ENCODE results near the gene BGLAP. TPM values are rescaled to one million over a fixed set of nuclear protein-coding genes. Genes with fewer than 3 reads are reported as not detected.

The BGLAP gene
- total and polyA plus RNA-seq, 8 donors, result 0.60 to 4.8 (median 1.2) TPM

GRCh38 chr1:156289857-156290256 lies 47.9 kb downstream of the BGLAP start:
- Histone ChIP-seq H3K27ac (no peak overlapping the region), H3K4me3 (no peak overlapping the region), H3K9me3 (no peaks in the 10 kb centered on the region), H3K36me3 (no peaks in the 10 kb centered on the region), H3K27me3 (no peaks in the 10 kb centered on the region), H3K4me1 (peaks cover 0 to 4% (median 3%) of the 10 kb centered on the region in 3 donors)
- DNase-seq (no peak), ATAC-seq (no peak), FAIRE-seq (no peak)
- no peak for TF ChIP-seq CTCF (IDR thresholded peaks at IDR 0.05)
- intact Hi-C loops (cut with DNase I), result no loop called here

GRCh38 chr1:156291226-156292061 lies 49.5 kb downstream of the BGLAP start:
- 10 to 14% methylated on average over 35 to 37 of the region's 37 CpGs for WGBS, 2 donors
- Histone ChIP-seq H3K27ac (peak overlapping the region; percentile 8 to 68 (median 60)), H3K9me3 (no peaks in the 10 kb centered on the region), H3K4me3 (peak overlapping the region; percentile 9 to 51 (median 34)), H3K4me1 (peaks cover 0 to 4% (median 3%) of the 10 kb centered on the region in 3 donors), H3K36me3 (no peaks in the 10 kb centered on the region), H3K27me3 (no peaks in the 10 kb centered on the region)
- no peak for TF ChIP-seq CTCF (IDR thresholded peaks at IDR 0.05)
- FAIRE-seq, result no peak
- peak; percentile 85 to 96 (median 90) for DNase-seq
- intact Hi-C loops (cut with DNase I), result no loop called here
- peak; percentile 94 to 97 (median 96) for ATAC-seq

Other genes with a start within 250 kb of the BGLAP start
- gene SSR2, start 221.2 kb upstream of the BGLAP start, total RNA-seq, result 100 to 1,000 TPM; 160 to 236 (median 202) TPM
- gene SSR2, start 221.2 kb upstream of the BGLAP start, polyA plus RNA-seq, result 100 to 1,000 TPM; 180 to 243 TPM
- 10 to 100 TPM; 14.1 to 28.2 (median 16.9) TPM for gene UBQLN4, start 188.4 kb upstream of the BGLAP start, total RNA-seq
- gene UBQLN4, start 188.4 kb upstream of the BGLAP start, polyA plus RNA-seq, result 10 to 100 TPM; 18.6 to 24.4 TPM
- 10 to 100 TPM; 31.7 to 40.1 (median 32.1) TPM for gene LAMTOR2, start 187.4 kb upstream of the BGLAP start, total RNA-seq
- 10 to 100 TPM; 59.4 to 60.1 TPM for gene LAMTOR2, start 187.4 kb upstream of the BGLAP start, polyA plus RNA-seq
- 10 to 100 TPM; 29.0 to 51.1 (median 34.6) TPM for gene RAB25, start 181.0 kb upstream of the BGLAP start, total RNA-seq
- gene RAB25, start 181.0 kb upstream of the BGLAP start, polyA plus RNA-seq, result 10 to 100 TPM; 56.3 to 81.6 TPM
- 1 to 10 TPM in 2 of 6 donors, under 1 TPM in 4; 0.12 to 3.1 (median 0.65) TPM for gene MEX3A, start 159.7 kb upstream of the BGLAP start, total RNA-seq
- under 1 TPM; 0.19 to 0.76 TPM for gene MEX3A, start 159.7 kb upstream of the BGLAP start, polyA plus RNA-seq
- 100 to 1,000 TPM in 3 of 6 donors, 10 to 100 TPM in 3; 59.4 to 119 (median 92.7) TPM for gene LMNA, start 127.5 kb upstream of the BGLAP start, total RNA-seq
- gene LMNA, start 127.5 kb upstream of the BGLAP start, polyA plus RNA-seq, result 100 to 1,000 TPM in 1 of 2 donors, 10 to 100 TPM in 1; 96.7 to 111 TPM
- 1 to 10 TPM; 2.6 to 7.0 (median 4.5) TPM for gene SEMA4A, start 88.6 kb upstream of the BGLAP start, total RNA-seq
- gene SEMA4A, start 88.6 kb upstream of the BGLAP start, polyA plus RNA-seq, result 1 to 10 TPM; 4.4 to 5.4 TPM
- gene SLC25A44, start 48.1 kb upstream of the BGLAP start, total RNA-seq, result 1 to 10 TPM; 4.0 to 9.9 (median 6.7) TPM
- 10 to 100 TPM in 1 of 2 donors, 1 to 10 TPM in 1; 4.3 to 11.4 TPM for gene SLC25A44, start 48.1 kb upstream of the BGLAP start, polyA plus RNA-seq
- 10 to 100 TPM; 15.8 to 28.8 (median 21.9) TPM for gene PMF1, start 29.2 kb upstream of the BGLAP start, total RNA-seq
- gene PMF1, start 29.2 kb upstream of the BGLAP start, polyA plus RNA-seq, result 10 to 100 TPM; 69.7 to 79.7 TPM
- 1 to 10 TPM in 2 of 6 donors, under 1 TPM in 4; 0.51 to 1.3 (median 0.67) TPM for gene PAQR6, start 5.9 kb downstream of the BGLAP start, total RNA-seq
- 1 to 10 TPM; 3.5 to 5.6 TPM for gene PAQR6, start 5.9 kb downstream of the BGLAP start, polyA plus RNA-seq
- gene SMG5, start 40.6 kb downstream of the BGLAP start, total RNA-seq, result 10 to 100 TPM; 15.9 to 42.8 (median 23.3) TPM
- gene SMG5, start 40.6 kb downstream of the BGLAP start, polyA plus RNA-seq, result 10 to 100 TPM; 26.2 to 26.5 TPM
- 1 to 10 TPM in 4 of 6 donors, under 1 TPM in 2; 0.51 to 2.7 (median 1.1) TPM for gene TMEM79, start 42.1 kb downstream of the BGLAP start, total RNA-seq
- gene TMEM79, start 42.1 kb downstream of the BGLAP start, polyA plus RNA-seq, result 1 to 10 TPM; 3.1 to 3.7 TPM
- gene GLMP, start 53.5 kb downstream of the BGLAP start, total RNA-seq, result 10 to 100 TPM; 11.1 to 29.6 (median 18.1) TPM
- gene GLMP, start 53.5 kb downstream of the BGLAP start, polyA plus RNA-seq, result 10 to 100 TPM; 31.3 to 32.5 TPM
- not detected for gene VHLL, start 57.1 kb downstream of the BGLAP start, total RNA-seq
- under 1 TPM in 1 of 2 donors, not detected in 1; 0.19 TPM for gene VHLL, start 57.1 kb downstream of the BGLAP start, polyA plus RNA-seq
- 100 to 1,000 TPM in 1 of 6 donors, 10 to 100 TPM in 5; 47.1 to 107 (median 87.1) TPM for gene CCT3, start 96.1 kb downstream of the BGLAP start, total RNA-seq
- 10 to 100 TPM; 58.3 to 81.5 TPM for gene CCT3, start 96.1 kb downstream of the BGLAP start, polyA plus RNA-seq
- not detected for gene TSACC, start 96.3 kb downstream of the BGLAP start, total RNA-seq
- gene TSACC, start 96.3 kb downstream of the BGLAP start, polyA plus RNA-seq, result under 1 TPM in 1 of 2 donors, not detected in 1; 0.56 TPM
- under 1 TPM; 0.16 to 1.00 (median 0.40) TPM for gene RHBG, start 127.0 kb downstream of the BGLAP start, total RNA-seq
- 1 to 10 TPM; 1.3 to 3.5 TPM for gene RHBG, start 127.0 kb downstream of the BGLAP start, polyA plus RNA-seq